Left hindlimb (tissue), 1 donor: ENCODE measurements around the gene DNAJC12.
A peak's percentile ranks its signal among the peaks of the same experiment; 100 is the strongest.
"Not testable (repeated sequence)": the region's sequence is repeated elsewhere in the genome, so short reads cannot be mapped to it uniquely, and the experiment has no call there.

ENCODE experiments used
- DNase-seq: peaks from one replicate; pipeline ENCODE4 v3.0.0-alpha.2; 2018

Gene DNAJC12

DNA sequence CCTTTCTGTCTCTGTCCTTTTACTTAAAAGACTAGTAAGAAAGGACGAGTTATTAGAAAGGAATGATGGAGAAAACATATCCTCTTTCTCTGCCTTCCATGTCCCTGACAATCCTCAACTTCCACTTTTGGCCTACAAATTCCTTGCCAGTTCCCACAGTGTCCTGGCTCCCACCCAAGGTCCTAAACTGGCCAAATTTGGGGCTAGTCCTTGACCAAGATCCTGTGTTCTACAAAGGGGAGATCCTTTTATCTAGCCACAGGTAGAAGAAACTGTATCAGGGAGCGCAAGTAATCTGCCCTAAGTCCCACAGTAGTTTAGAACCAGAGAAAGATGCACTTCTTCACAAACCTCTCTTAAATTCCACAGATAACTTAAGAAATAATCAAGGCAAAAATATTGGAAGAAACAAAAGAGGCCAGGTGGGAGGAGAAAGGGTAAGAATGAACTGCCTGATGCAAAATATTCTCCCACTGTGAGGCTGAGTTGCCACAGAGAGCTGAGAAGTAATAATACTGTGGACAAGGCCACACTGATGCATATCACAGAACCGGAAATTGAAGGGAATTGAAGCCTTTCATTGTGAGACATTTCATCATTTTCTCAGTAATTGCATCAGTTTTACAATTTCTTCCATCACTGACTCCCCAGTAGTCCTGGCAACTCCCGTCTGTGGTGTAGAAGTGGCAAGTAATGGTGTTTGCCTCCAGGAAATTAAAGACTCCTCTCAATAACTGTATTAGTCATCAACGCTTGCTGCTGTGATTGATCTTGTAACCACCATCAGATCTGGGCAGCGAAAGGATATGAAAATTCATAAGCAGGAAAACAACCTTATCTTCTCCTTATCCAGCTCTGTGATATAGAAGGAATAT lies 47.2 kb downstream of the DNAJC12 start:
- no peak for DNase-seq

DNA sequence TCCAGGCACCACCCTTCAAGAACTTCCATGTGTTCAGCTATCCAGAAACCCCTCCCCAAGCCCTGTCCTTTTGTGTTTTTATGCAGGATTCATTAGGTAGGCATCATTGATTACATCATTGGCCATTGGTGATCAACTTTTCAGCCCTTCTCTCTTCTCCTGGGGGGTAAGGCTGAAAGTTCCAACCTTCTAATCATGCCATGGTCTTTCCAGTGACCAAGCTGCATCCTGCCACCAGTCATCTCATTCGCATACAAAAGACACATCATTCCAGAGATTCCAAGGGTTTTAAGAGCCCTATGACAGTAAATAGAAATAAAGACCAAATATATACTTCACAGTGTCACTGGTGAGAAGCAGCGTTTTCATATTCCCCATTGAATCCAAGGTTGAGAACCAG lies 48.2 kb downstream of the DNAJC12 start:
- DNase-seq: no peak

DNA sequence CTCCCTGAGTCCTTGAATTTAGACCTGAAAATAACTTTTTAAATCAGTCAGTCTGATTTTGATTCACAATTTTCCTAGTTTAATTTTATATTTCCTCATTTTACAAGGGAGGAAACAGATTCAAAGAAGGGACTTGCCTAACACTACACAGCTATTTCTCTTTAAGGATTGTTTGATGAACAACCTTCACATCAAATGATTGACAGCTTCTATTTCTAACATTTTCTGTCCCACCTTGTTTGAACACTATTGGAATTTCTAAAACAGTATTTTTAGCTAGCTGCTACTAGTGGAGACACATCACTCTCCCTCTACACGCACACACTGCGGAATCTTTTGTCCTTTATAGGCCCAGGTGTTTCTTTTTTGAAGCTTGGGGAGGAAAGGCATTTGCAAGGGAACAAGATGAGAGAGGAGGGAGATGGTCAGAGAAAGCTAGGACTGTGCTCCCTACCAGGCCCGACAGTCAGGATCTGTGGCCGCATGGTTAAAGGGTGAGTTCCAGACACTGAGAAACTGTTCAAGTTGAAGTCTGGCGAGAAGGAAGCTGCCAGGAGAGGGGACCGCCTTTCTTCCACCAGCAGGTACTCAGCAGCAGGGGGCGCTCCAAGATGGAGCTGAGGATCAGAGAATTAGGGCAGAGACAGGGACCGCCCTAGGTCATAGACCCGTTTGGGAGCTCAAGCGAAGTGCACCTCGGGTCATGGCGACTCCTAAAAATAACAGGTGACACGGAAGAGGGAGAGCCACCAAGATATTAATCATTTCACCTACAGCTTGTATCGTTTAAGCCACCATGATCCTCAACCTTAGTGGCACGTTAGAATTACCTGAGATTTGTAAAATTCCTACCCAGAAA lies 49.7 kb downstream of the DNAJC12 start:
- DNase-seq: no peak

DNA sequence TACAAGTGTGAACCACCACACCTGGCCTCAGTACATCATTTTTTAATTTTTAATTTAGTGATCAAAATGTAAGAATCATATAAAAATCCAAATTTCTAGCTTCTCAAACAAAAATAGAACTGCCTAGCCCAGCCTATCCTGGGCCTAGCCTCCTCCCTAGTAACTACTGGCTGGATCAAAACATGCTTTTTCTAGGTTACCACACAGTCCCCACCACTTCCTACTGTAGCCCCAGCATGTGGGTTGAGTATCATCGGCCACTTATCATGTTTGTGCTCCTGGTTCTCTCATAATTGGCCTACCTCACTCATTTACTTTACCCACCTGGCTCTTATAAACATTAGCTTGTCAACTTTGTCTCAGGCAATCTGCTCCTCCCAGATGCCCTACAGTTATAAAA lies 52.9 kb downstream of the DNAJC12 start:
- DNase-seq: no peak

DNA sequence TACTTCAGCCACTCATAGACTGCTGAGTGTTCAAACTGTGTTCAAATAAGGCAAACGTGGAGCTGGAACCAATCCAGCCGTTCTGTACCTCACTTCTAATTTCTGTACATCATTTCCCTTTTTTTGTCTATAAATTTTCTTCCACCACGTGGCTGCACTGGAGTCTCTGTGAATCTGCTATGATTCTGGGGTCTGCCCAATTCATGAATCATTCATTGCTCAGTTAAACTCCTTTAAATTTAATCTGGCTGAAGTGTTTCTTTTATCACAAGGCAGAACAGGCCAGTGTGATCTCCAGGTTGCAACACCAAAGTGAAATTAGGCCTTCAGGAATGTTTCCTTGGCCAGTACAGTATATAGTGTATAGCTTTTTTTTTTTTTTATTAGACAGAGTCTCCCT lies 53.5 kb downstream of the DNAJC12 start:
- DNase-seq: no peak

DNA sequence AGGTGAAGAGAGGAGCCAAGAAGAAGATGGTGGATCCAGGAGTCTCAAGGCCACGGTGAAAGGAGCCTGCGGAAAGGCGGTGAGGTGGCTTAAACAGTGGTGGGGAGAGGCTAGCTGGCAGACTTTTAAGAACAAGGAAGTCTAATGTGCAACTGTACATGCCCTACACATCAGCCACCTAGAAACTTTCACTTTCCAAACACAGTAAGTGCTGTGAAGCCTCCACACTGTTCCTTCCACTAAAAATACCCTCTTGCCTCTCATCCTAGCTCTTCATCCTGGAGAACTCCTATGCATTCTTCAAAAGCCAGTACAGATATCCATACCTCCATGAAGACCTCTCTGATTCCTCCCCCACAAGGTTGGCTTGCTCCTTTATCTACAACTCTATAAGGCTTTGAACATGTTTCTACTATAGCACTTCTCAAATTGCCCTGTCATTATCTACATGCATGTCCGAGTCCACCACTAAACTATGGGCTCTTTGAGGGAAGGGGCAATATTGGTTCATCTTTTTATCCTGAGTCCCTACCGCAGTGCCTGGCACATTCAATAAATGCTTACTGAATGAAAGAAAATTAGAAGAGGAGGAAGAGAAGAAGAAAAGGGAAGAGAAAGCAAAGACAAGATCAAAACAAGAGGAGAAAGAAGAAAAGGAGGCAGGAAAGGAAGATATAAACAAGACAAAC lies 54.2 kb downstream of the DNAJC12 start:
- DNase-seq: no peak

DNA sequence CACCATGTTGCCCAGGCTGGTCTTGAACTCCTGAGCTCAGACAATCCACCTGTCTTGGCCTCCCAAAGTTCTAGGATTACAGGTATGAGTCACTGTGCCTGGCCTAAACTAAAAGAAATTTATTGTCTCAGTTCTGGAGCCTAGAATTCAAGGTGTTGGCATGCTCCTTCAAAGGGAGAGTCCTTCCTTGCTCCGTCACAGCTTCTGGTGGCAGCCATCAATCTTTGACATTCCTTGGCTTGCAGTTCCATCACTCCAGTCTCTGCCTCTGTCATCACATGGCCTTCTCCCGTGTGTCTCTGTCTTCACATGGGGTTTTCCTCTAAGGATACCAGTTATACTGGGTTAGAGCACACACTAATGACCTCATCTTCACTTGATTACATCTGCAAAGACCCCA lies 55.5 kb downstream of the DNAJC12 start:
- DNase-seq: no peak

DNA sequence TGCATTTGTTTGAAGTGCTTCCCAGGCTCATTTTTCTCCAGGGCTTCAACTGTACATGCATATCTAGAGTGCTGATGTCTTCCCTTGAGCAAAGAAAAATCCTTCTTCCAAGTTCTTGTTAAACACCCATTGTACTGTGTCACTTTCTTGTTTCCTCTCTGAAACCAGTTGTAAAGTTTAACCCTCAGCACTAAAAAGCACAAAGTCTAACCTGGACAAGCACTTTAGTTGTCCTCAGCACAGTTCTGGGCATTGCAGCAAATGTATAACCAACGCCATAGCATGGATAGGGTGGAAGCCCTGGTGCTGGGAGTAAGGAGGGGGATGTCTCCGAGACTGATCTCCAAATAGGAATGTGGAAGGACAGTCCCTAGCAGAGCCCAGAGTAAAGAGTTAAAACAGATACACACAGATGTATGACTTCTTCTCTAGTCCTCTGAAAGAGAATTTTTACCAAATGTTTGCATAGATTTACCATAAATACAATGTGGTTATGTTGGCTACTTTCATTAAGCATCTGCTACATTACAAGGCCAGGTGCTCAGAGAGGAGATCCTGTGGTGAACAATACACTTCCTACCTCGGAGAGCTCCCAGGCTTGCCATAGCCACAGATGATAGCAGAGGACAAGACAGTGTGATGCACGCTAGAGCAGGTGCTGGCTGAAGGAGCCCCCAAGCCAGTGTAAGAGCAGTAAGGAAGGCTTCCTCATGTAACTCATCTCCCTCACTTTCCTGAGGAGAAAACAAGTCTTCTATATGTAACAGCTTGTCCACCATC lies 57.0 kb downstream of the DNAJC12 start:
- DNase-seq: no peak

DNA sequence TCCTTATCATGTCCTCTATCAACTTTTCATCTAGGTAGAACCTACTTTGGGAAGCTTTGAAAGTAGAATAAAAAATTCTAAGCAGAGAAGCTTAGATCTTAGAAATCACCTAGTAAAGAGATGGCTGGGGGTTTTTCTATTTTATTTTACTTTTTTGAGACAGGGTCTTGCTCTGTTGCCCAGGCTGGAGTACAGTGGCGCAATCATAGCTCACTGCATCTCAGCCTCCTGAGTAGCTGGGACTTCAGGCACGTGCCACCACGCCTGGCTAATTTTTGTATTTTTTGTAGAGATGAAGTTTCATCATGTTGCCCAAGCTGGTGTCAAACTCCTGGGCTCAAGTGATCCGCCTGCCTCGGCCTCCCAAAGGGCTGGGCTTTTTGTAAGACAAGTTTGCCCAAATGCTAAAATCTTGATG lies 57.8 kb downstream of the DNAJC12 start:
- DNase-seq: not testable (repeated sequence)

DNA sequence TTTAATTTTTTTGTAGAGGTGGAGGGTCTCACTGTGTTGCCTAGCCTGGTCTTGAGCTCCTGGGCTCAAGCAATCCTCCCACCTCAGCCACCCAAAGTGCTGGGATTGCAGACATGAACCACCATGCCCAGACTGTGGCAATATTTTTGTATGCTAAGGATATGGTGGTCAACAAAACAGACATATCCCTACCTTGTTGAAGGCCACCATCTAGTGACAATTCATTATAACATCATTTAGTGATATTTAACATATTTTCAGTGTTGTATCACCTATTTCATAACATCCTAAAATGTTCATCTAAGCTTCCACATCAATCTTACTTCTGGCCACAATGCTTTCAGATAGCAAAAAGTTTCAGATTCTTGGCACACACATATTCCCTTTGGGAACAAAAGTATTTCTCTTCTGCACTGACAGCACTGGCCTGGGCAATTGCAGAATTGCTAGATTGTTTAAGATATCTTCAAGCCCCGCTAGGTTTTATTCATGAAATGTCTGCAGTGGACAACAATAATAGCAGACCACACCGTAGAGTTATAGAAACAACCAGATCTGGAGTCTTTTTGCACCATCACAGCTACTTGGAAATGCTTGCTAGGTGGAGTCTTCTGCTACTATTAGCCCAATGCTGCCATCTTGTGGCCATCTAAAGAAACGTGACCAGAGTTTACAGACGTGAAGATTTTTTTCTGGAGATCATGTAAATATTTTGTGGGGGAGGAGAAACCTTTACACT lies 58.4 kb downstream of the DNAJC12 start:
- DNase-seq: peak; percentile 62

DNA sequence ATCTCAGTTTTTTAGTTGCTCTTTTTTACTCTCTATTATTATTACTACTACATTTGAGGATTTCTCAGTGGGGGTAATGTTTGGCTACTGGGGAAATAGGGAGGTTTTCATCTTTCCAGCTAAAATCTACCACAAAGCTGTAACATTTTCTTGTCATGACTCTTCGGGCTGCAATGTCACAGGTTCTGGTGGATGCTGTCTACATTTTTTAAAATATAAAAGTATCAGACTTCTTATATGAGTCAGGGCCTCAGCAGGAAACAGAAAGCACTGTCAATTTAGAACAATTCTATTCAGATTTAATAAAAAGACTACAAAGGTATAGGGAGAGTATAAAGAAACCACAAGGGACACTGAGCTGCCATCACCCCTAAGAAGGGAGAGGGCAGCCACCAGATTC lies 61.6 kb downstream of the DNAJC12 start:
- no peak for DNase-seq

DNA sequence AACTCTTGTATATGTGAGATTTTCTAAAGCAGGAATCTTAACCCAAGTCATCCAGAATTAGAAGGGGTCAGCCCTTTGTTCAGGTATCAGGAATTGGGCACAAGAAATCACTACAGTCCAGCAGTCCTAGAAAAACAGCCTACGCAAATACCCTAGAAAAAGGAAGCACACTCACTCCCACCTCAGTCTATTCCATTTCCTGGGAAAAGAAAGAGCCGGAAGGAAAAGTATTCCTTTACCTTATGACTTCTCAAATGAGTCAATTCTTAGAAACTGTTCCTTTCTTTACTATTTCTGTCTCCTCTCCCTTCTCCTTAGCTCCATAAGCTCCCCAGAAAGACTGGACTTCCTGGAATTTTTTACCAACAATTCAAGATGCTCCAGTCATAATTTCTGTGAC lies 62.7 kb downstream of the DNAJC12 start:
- DNase-seq: no peak

DNA sequence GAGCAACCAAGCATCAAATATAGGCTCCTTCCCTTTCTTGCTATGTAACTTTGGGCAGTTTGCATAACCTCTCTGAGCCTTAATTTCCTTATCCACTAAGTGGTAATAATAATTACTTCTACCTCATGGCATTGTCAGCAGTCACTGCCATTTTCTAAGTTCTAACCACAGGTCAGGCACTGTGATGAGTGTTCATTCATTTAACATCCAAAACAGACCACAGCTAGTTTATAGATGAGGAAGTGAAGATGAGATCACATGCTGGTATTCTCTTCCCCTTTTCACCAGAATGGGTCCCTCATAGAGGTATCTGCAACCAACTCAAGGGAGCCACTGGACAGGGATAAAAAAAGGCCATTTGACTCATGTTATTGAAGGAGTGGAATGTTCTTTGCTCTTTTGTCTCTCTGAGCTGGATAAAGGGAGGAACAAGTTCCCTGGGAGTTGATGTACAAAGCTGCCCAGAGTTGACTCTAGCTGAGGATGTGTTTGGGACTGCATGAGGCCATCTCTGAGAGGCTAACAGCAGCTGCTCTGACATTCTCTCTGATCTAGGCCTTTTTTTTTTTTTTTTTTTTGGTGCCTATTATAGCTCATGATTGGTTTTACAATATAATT lies 65.0 kb downstream of the DNAJC12 start:
- no peak for DNase-seq

DNA sequence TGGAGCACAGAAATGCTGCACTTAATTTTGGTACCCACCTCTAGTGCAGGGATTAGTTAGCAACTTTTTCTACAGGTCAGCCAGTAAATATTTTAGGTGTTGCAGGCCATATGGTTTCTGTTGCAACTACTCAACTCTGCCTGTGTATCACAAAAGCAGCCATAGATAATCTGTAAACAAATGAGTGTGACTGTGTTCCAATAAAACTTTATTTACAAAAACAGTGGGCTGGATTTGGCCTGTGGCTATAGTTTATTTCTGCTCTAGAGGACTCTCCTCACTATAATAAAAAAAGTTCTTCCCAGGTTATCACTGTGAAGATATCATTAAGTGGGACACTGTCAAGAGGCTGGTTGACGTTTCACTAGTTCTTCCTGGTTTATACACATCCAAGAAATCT lies 65.8 kb downstream of the DNAJC12 start:
- no peak for DNase-seq

DNA sequence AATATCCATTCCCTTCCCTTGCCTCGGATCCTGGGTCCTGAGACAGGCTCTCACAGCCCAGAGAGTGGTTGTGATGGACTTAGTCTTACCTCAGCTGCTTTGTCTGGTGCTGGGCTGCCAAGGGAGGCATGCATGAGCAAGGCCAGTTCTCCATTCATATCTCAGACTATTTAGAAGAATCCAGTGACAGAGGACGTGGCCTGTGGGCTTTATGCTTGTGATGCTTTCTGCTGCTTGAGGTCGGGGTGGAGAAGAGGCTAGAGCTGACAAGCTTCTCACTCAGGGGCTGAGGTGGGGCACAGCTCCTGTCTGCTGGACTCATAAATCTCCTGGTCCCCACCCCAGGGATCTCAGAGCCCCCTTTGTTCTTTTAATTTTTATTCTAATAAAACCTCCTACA lies 66.8 kb downstream of the DNAJC12 start:
- no peak for DNase-seq

DNA sequence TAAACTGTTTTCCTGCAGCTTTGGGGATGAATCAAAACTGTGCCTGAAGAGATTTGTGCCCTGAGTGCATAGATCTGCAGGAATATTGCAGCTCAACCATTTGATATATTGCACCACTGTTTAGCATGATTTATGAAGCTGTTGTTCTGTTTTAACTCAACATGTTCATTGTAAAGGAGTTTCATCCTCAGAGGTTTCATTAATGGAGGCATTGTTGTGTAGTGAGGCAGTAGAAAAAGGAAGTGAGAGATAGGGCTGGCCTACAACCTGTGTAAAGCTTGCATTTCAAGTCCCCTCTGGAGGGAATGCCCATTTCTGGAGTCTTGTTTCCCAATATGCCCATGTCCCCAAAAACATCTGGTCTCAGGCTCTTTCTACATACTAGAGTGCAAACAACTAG lies 67.5 kb downstream of the DNAJC12 start:
- no peak for DNase-seq

DNA sequence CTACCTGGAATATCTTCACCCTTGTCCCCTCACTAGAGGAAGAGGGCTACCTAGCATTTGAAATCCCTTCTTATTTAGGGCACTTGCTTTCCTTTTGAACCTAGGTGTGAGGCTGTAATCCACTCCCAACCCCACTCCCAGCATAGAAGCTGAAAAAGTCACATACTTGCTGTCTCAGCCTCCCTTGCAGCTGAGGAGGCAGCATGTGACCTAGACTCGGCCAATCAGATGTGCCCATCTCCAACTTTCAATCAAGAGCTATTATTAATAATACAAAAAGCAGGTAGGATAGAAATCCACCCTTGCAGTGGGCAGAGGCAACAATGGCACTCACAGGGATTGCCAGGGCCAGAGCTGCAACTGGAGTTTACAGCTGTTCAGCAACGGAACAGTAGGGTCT lies 70.7 kb downstream of the DNAJC12 start:
- no peak for DNase-seq

DNA sequence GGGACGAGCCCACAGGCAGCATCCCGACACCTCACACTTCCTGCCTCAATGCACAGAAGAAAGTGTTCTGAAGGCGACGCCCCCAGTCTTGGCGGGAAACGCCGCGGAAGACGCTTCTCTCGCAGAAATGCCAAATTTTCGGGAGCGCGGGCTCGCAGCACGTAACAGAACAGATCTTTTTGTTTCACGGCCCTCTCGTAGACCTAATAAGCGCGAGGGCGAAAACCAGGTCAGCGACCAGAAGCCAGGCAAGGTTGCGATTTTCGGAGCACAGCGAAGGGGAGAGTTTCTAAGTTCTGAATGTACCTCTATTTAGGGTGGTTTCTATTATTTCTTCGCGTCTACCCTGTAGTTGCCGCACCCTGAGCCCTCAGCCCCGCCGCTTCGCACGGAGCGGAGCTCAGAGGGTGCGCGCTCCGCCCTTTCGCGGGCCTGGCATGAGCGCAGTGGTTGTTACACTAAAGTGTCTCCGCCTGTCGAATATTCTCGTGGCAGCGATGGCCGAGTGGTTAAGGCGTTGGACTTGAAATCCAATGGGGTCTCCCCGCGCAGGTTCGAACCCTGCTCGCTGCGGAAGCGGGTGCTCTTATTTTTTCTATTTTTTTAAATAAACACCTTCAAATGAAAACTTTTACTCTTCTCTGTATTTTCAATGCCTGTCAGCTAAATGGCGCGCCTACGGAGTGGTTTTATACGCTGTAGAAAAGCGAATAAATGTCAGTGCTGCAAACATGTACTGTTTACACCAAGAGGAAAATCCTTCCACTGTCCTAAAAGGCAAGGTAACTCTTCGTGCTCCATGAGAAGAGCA lies 73.8 kb downstream of the DNAJC12 start:
- peak; percentile 98 for DNase-seq

DNA sequence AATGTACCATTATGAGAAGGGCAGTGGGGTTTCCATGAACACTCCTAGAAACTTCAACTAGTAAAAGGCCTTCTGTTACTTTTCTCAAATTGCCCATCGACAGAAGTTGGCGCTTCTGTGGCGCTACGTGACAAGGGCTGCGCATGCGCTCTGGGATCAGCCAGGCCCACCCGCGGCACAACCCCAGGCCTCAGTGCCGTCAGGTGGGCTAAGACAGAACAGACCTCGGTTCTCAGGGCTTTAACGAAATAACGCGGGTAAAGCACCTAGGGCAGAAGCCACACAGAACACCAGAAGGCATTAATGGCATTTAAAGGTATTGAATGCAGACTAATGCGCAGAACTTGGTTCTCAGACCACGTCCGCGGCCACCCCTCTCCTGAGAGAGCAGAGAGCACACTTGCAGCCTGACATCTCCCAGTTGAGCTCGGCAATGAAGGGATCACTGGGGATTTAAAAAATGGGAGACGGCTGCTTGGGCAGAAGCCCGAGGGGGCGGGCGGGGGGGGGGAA lies 74.4 kb downstream of the DNAJC12 start:
- DNase-seq: peak; percentile 86

DNA sequence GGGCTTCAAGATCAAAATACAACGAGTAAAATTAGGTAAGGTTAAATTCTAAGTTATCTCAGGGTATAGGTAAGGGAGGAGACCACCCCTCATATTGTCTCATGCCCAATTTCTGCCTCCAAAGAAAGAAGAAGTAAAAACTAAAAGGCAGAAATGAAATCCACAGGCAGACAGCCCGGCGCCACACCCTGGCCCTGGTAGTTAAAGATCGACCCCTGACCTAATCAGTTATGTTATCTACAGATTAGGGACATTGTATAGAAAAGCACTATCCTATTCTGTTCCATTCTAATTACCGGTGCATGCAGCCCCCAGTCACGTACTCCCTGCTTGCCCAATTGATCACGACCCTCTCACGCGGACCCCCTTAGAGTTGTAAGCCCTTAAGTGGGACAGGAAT lies 75.4 kb downstream of the DNAJC12 start:
- not testable (repeated sequence) for DNase-seq
